Esophagus squamous epithelium (tissue), 5 donors: ENCODE results near the gene PPIP5K1. TPM values are rescaled to one million over a fixed set of nuclear protein-coding genes. Genes with fewer than 3 reads are reported as not detected.

ENCODE experiments used
- DNase-seq: peaks from one replicate; lab custom pipeline; 2025; lab: John Stamatoyannopoulos, UW
- H3K27ac ChIP-seq, 4 donors: fragments of 200-600 bp; sonication (generic); one replicate each; pipeline ENCODE4 v1.5.1; 2016 to 2019; ENCODE audit warnings: mild to moderate bottlenecking in 1 of 4
- H3K27me3 ChIP-seq, 4 donors: fragments of 200-600 bp; sonication (generic); 1 replicate in 3 of 4; 2 replicates in 1 of 4; pipeline versions ENCODE4 v1.5.1 to v1.6.0; 2017 to 2021; ENCODE audit warnings: antibody characterized with exemption in 1 of 4
- H3K36me3 ChIP-seq, 3 donors: fragments of 200-600 bp; sonication (generic); one replicate each; pipeline ENCODE4 v1.5.1; 2016 to 2019
- H3K4me1 ChIP-seq, 3 donors: fragments of 200-600 bp; sonication (generic); one replicate each; pipeline ENCODE4 v1.5.1; 2017 to 2019
- H3K4me3 ChIP-seq, 4 donors: fragments of 200-600 bp; sonication (generic); 1 replicate in 3 of 4; 2 replicates in 1 of 4; pipeline ENCODE4 v1.5.1; 2016 to 2019; ENCODE audit warnings: mild to moderate bottlenecking in 2 of 4, moderate library complexity in 1 of 4
- H3K9me3 ChIP-seq, 3 donors: fragments of 200-600 bp; sonication (generic); one replicate each; pipeline ENCODE4 v1.5.1; 2016 to 2019
- CTCF ChIP-seq, 6 experiments: fragments of 450-650 bp in 4 of 6; fragments of 200-600 bp in 2 of 6; sonication (generic) in 2 of 6; IDR thresholded peaks; one replicate each; pipeline ENCODE4 v1.5.1; 2016 to 2019; ENCODE audit warnings: antibody characterized with exemption in 6 of 6, mild to moderate bottlenecking in 4 of 6, moderate library complexity in 4 of 6
- POLR2A ChIP-seq, 4 donors: fragments of 450-650 bp; IDR thresholded peaks; one replicate each; pipeline ENCODE4 v1.6.1; 2017; ENCODE audit warnings: antibody characterized with exemption in 4 of 4, mild to moderate bottlenecking in 4 of 4, moderate library complexity in 3 of 4
- WGBS, 2 donors: methylation state at CpG; one replicate each; pipeline ENCODE4 v1.1.5; 2018; 5-methylcytosine and 5-hydroxymethylcytosine counted together
- intact Hi-C: fragments of 100-400 bp; cut with DNase I; formaldehyde crosslinking; loops from one replicate; pipeline ENCODE4 v1.15.0; 2022
- total RNA-seq, 4 donors: library from RNA; depleted of rRNA; stranded (reverse); fragments of >200 nt; gene quantifications; one replicate each; pipeline ENCODE4 v1.1.0, GENCODE V29; 2016
- donor health status: DM: yes; HTN: yes; CAD: no.

PPIP5K1 gene
- total RNA-seq, 4 donors from 2014 or later, result 21.4 to 33.0 (median 26.7) TPM

GRCh38 chr15:43509660-43510199 is 80.3 kb downstream of the PPIP5K1 start:
- H3K4me1 ChIP-seq, result peaks cover 6 to 26% (median 17%) of the 10 kb centered on the region in 3 donors
- no peaks in the 10 kb centered on the region for H3K9me3 ChIP-seq
- H3K27ac ChIP-seq, result peak overlapping the region in 3 of 4 donors; percentile 81 to 86 (median 81)
- WGBS, 2 donors, result 59 to 65% methylated on average over 7 to 8 of the region's 8 CpGs
- no peak for DNase-seq
- H3K36me3 ChIP-seq, result no peaks in the 10 kb centered on the region
- TF ChIP-seq CTCF (IDR thresholded peaks at IDR 0.05), result no peak
- no peak for TF ChIP-seq POLR2A (IDR thresholded peaks at IDR 0.05)
- intact Hi-C loops, result no loop called here
- H3K27me3 ChIP-seq, result peaks cover 0 to 7% (median 0%) of the 10 kb centered on the region in 4 donors
- H3K4me3 ChIP-seq, result peak overlapping the region; percentile 46 to 71 (median 61)

GRCh38 chr15:43508991-43509659 is 80.9 kb downstream of the PPIP5K1 start:
- Histone ChIP-seq H3K36me3 (no peaks in the 10 kb centered on the region), H3K4me1 (peaks cover 6 to 26% (median 17%) of the 10 kb centered on the region in 3 donors), H3K9me3 (no peaks in the 10 kb centered on the region), H3K27ac (peak overlapping the region in 3 of 4 donors; percentile 81 to 86 (median 81)), H3K27me3 (peaks cover 0 to 7% (median 0%) of the 10 kb centered on the region in 4 donors), H3K4me3 (peak overlapping the region in 2 of 4 donors; percentile 61 to 71)
- 73 to 82% methylated on average over 7 to 9 of the region's 9 CpGs for WGBS, 2 donors
- TF ChIP-seq CTCF (IDR thresholded peaks at IDR 0.05) (no peak), POLR2A (IDR thresholded peaks at IDR 0.05) (no peak)
- DNase-seq, result no peak
- intact Hi-C loops, result no loop called here

GRCh38 chr15:43508421-43508820 is 81.6 kb downstream of the PPIP5K1 start:
- Histone ChIP-seq H3K4me1 (peaks cover 6 to 26% (median 17%) of the 10 kb centered on the region in 3 donors), H3K4me3 (no peak overlapping the region), H3K9me3 (no peaks in the 10 kb centered on the region), H3K27me3 (peaks cover 0 to 7% (median 0%) of the 10 kb centered on the region in 4 donors), H3K36me3 (no peaks in the 10 kb centered on the region), H3K27ac (peak overlapping the region in 3 of 4 donors; percentile 81 to 86 (median 81))
- no peak for TF ChIP-seq CTCF (IDR thresholded peaks at IDR 0.05)
- no peak for TF ChIP-seq POLR2A (IDR thresholded peaks at IDR 0.05)
- 61 to 68% methylated on average over 1 of the region's 1 CpG for WGBS, 2 donors
- intact Hi-C loops, result no loop called here
- DNase-seq, result no peak

GRCh38 chr15:43505738-43506137 is 84.3 kb downstream of the PPIP5K1 start:
- no peak for TF ChIP-seq CTCF (IDR thresholded peaks at IDR 0.05)
- TF ChIP-seq POLR2A (IDR thresholded peaks at IDR 0.05), result no peak
- Histone ChIP-seq H3K4me3 (no peak overlapping the region), H3K27me3 (no peaks in the 10 kb centered on the region), H3K27ac (no peak overlapping the region), H3K4me1 (peaks cover 0 to 19% (median 11%) of the 10 kb centered on the region in 3 donors), H3K36me3 (no peaks in the 10 kb centered on the region), H3K9me3 (no peaks in the 10 kb centered on the region)
- no peak for DNase-seq
- 50 to 75% methylated on average over 1 of the region's 1 CpG for WGBS, 2 donors
- intact Hi-C loops, result no loop called here

GRCh38 chr15:43499635-43500034 is 90.4 kb downstream of the PPIP5K1 start:
- H3K4me1 ChIP-seq, result peaks cover 0 to 4% (median 0%) of the 10 kb centered on the region in 3 donors
- 79 to 88% methylated on average over 1 of the region's 1 CpG for WGBS, 2 donors
- intact Hi-C loops, result no loop called here

More at GRCh38 chr15:43499635-43500034, 90.4 kb downstream of the PPIP5K1 start:
- DNase-seq, result no peak
- Histone ChIP-seq H3K4me3 (no peak overlapping the region), H3K27ac (no peak overlapping the region), H3K27me3 (no peaks in the 10 kb centered on the region), H3K9me3 (no peaks in the 10 kb centered on the region), H3K36me3 (no peaks in the 10 kb centered on the region)
- TF ChIP-seq POLR2A (IDR thresholded peaks at IDR 0.05) (no peak), CTCF (IDR thresholded peaks at IDR 0.05) (no peak)
